ENCODE measurements around the gene TMEM11.

Gene TMEM11

DNA sequence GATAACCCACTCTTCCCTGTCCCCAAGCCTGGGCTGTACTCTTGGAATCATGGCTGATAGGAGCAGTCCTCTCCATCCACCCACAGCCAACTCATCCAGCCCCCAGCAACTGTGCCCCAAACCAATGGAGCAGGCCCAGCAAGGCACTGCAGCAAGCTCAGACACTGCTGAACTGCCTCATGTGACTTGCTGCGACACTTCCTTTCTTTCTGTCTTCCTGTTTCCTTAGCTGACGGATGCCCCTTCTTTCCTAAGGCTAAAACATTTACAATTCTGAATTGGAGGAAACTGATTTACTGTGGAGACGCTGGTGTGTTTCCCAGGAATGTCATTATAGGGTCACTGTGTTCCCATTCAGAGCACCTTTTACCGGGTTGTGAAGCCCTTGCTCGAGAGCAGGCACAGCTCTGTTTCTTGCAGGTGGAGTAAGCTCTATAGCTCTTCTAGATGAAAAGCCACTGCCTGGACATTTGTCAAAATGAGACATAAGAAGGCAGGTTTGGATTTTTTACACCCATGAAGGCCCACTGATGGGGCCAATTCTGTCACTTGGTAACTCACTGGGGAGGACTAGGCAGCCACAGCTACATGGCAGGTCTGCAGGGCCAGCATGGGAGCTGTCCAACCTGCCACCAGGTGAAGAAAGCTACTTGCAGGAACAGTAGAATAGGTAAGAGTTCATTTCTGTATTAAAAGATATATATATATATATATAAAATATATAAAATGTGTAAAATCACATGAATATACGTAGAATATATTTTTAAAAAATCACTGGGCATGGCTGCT lies 27.4 kb downstream of the TMEM11 start:
- Mint-ChIP-seq H3K27ac (peak overlapping the region in 1 of 2 donors; percentile 35), H3K9me3 (no peaks in the 10 kb centered on the region), H3K4me3 (no peak overlapping the region), H3K27me3 (no peaks in the 10 kb centered on the region), H3K4me1 (no peaks in the 10 kb centered on the region)
- DNase-seq: no peak
- ATAC-seq: no peak

DNA sequence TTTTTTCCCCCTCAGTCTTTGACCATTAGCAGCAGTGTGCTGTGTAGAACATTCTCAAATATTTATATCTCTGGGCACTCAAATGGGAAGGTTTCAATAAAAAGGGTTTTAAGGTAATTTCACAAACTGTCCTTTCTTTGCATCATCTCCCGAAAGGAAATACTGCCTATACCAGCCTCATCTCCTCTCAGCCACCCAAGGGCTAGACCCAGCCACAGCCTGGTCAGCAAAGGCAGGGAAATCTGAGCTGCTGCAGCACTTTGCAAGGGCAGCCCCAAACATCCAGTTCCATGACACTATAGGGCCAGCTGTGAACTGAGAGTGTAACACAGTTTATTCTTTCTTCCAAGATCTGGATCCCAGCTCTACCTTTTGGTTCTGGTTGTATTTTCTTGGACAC lies 28.9 kb downstream of the TMEM11 start:
- Mint-ChIP-seq H3K9me3 (no peaks in the 10 kb centered on the region), H3K27me3 (no peaks in the 10 kb centered on the region), H3K27ac (no peak overlapping the region), H3K4me1 (no peaks in the 10 kb centered on the region), H3K4me3 (no peak overlapping the region)
- ATAC-seq (no peak), DNase-seq (no peak)

DNA sequence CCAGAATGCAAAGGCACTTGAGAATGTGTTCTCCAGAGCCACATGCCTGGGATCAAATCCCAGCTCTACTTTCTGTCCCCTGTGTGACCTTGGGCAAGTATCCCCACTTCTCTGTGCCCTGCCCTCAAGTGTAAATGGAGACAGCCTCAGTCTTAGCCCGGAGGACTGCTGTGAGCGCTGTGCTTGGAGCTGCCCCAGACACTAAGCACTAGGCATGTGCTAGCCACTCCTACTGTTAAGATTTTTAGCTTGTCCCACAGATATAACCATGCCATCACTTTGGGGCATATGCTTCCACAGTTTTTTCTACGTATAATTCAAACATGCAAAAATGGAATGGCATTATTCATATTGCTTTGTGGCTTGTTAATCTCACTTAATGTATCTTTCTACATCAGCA lies 29.4 kb downstream of the TMEM11 start:
- Mint-ChIP-seq H3K4me1 (no peaks in the 10 kb centered on the region), H3K4me3 (no peak overlapping the region), H3K9me3 (no peaks in the 10 kb centered on the region), H3K27me3 (no peaks in the 10 kb centered on the region), H3K27ac (no peak overlapping the region)
- DNase-seq (no peak), ATAC-seq (no peak)

DNA sequence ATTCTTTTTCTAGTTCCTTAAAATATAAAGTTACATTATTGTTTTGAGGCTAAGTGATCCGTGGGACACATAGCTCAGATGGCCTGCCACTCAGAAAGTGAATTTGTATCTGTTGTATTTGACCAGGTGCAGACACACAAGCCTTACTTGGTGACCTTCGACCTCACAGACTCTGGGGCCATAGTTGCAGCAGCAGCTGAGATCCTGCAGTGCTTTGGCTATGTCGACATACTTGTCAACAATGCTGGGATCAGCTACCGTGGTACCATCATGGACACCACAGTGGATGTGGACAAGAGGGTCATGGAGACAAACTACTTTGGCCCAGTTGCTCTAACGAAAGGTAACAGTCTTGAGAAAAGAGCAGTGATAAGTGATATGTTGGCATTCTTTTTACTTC lies 30.5 kb downstream of the TMEM11 start:
- no peaks in the 10 kb centered on the region for H3K27me3 Mint-ChIP-seq
- no peaks in the 10 kb centered on the region for H3K9me3 Mint-ChIP-seq
- no peaks in the 10 kb centered on the region for H3K4me1 Mint-ChIP-seq
- DNase-seq (no peak), ATAC-seq (no peak)
- peak overlapping the region; percentile 3 to 75 for H3K27ac Mint-ChIP-seq
- no peak overlapping the region for H3K4me3 Mint-ChIP-seq

DNA sequence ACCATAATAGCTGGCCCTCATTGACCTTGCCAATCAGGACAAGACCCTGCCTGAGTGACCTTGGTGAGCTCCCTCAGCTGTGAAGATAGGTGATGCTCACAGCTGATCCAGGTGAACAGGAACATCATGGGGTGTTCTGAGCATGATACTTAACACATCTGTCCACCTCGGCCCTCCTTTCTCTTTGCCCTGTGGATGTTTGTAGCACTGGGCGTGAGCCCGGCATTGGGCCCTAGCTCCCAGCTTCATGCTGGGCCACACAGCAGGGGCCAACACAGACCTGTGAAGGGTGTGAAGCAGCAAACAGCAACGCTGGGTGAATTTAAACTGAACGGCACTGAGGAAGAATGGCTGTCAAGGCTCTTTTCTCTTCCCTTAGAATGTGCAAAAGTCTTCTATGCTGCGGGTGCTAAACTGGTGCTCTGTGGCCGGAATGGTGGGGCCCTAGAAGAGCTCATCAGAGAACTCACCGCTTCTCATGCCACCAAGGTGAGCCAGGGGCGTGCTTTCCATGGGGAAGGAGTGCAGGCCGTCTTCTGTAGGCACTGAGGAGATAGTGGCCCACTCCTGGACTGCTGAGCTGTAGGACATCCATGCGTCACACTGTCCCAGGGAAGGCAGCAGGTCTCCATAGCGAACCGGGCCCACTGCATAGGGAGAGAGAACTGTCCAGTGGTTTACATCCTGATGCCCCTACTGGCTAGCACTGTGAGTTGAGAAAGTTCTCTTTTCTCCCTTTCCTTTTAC lies 35.9 kb downstream of the TMEM11 start:
- Mint-ChIP-seq H3K27me3 (no peaks in the 10 kb centered on the region), H3K9me3 (no peaks in the 10 kb centered on the region), H3K27ac (no peak overlapping the region), H3K4me1 (no peaks in the 10 kb centered on the region), H3K4me3 (no peak overlapping the region)
- no peak for ATAC-seq
- no peak for DNase-seq

DNA sequence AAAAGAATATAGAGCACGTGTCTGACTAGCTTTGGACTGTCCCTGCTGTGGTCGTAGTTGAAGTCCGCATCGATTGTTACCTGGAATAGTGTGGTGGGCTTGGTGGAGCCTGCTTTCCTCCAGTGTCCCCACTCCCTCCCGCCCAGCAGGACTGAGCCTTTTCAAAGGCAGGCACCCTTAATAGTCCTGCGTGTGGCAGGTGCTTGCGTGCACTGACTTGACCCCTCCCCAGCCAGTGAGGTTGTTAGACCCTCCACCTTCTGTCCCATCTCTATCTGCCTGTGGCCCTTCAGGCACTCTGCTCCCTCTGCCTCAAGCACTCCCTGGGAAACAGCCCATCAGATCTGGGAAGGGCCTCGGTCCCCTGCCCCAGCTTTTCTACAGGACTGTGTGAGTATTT lies 36.6 kb downstream of the TMEM11 start:
- peak overlapping the region in 1 of 2 donors; percentile 59 for H3K27ac Mint-ChIP-seq
- DNase-seq: no peak
- H3K9me3 Mint-ChIP-seq: no peaks in the 10 kb centered on the region
- H3K4me1 Mint-ChIP-seq: no peaks in the 10 kb centered on the region
- no peak overlapping the region for H3K4me3 Mint-ChIP-seq
- no peaks in the 10 kb centered on the region for H3K27me3 Mint-ChIP-seq
- ATAC-seq: no peak

DNA sequence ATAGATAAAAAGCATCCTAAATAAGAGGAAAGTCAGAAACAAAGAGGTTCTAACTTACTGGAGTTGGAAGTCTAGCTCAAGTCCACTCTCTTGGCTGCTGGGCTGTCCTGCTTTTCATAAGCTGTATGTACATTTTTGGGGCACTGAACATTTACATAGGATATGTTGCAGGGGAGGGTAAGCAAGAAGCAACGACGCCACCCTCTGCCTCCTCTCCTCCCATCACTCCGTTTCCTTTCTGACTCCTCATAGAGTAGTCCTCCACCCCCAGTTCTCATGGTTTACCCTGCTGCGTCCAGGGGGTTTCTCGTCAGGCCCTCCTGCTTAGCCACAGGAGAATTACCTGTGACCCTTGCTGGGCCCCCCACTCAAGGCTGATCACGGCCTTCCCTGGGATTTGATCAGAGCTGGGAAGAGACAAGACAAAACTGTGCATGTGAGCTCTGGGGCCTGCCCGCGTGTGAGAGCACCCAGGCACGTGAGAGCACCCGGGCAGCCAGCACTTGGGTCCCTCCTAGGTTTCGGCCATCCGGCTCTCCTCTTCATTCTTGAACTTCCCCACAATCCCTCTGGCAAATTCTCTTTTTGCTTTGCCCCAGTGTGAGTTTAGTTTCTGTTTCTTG lies 37.1 kb downstream of the TMEM11 start:
- H3K4me1 Mint-ChIP-seq: peaks cover 3% of the 10 kb centered on the region
- H3K27ac Mint-ChIP-seq: peak overlapping the region in 1 of 2 donors; percentile 59
- no peak overlapping the region for H3K4me3 Mint-ChIP-seq
- no peaks in the 10 kb centered on the region for H3K9me3 Mint-ChIP-seq
- ATAC-seq: no peak
- DNase-seq: no peak
- H3K27me3 Mint-ChIP-seq: no peaks in the 10 kb centered on the region

DNA sequence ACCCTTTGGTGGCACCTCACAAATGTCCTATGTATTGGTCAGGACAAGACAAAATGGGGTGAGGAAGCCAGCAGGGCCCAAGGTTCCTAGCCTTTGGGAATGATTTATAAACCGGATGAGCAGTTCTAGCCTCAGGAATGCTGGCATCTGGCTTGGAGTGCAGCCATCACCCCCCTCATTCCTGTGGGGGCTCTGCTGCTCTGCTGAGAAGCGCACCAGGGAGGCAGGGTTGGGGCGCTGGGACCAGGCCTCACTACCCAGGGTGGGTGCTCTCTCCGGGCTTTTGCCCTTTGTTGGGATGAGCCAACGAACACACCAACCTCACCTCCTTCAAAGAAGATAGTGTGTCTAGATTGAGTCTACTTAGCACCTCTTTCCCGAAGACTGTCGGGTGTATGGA lies 39.2 kb downstream of the TMEM11 start:
- H3K27me3 Mint-ChIP-seq: no peaks in the 10 kb centered on the region
- no peak overlapping the region for H3K4me3 Mint-ChIP-seq
- no peak overlapping the region for H3K27ac Mint-ChIP-seq
- ATAC-seq (no peak), DNase-seq (no peak)
- H3K4me1 Mint-ChIP-seq: peaks cover 23% of the 10 kb centered on the region
- no peaks in the 10 kb centered on the region for H3K9me3 Mint-ChIP-seq

DNA sequence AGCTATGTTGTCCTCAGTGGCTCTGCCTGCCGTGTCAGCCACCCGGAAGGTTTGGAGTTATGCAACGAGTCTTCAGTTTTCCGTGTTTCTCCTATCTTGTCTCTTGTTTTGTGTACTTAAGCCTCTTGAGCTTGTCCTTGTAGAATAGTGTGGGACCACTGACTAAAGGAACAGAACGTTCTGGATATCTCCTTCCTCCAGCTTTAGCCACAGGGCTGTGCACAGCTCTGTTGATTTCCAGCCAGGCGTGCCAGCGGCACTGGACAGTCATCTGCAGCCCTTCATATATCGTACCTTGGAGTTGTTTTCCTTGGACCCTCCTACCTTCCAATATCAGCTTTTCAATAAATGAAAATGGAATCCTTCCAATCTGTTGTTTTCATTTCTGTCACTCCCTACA lies 39.8 kb downstream of the TMEM11 start:
- ATAC-seq (no peak), DNase-seq (no peak)
- peaks cover 23% of the 10 kb centered on the region for H3K4me1 Mint-ChIP-seq
- no peak overlapping the region for H3K4me3 Mint-ChIP-seq
- peak overlapping the region in 1 of 2 donors; percentile 16 for H3K27ac Mint-ChIP-seq
- H3K27me3 Mint-ChIP-seq: no peaks in the 10 kb centered on the region
- no peaks in the 10 kb centered on the region for H3K9me3 Mint-ChIP-seq

DNA sequence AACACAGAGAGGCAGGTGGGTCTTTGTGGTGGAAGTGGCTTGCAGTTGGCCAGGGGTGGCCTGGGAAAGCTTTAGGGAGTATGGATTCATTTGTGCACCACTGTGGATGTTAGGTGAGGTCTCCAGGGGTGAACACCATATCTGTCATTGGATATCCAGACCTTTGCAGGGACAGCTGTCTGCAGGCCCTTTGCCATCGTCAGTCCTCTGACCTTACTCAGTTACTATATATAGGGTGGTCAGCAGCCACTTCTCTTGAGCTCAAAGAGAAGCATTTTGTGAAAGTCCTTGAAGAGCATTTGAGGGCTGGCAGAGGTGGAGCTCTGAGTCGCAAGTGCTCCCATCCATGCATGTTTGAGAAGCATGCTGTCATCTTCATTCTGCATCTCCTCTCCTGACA lies 40.4 kb downstream of the TMEM11 start:
- no peaks in the 10 kb centered on the region for H3K27me3 Mint-ChIP-seq
- no peak overlapping the region for H3K4me3 Mint-ChIP-seq
- DNase-seq (no peak), ATAC-seq (no peak)
- H3K9me3 Mint-ChIP-seq: no peaks in the 10 kb centered on the region
- H3K27ac Mint-ChIP-seq: no peak overlapping the region
- peaks cover 23% of the 10 kb centered on the region for H3K4me1 Mint-ChIP-seq

DNA sequence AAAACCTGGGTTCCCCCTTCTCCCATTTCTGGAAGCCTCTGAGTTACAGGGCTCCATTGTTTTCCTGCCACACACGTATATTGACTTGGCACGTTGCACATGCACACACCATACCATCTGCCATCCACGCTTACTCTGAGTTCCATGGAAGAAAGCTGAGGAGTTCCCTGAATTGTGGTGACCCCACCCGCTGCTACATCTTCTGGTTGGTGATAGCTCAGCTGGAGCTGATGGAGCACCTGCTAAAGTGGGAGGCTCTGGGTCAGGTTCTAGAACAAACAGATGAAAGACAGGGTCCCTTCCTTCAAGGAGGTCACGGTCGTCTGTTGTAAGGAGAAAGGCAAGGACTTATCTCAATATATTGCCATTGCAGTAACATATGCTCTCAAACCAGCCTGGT lies 41.1 kb downstream of the TMEM11 start:
- no peaks in the 10 kb centered on the region for H3K9me3 Mint-ChIP-seq
- ATAC-seq (no peak), DNase-seq (no peak)
- H3K4me1 Mint-ChIP-seq: peaks cover 23% of the 10 kb centered on the region
- H3K4me3 Mint-ChIP-seq: no peak overlapping the region
- H3K27ac Mint-ChIP-seq: no peak overlapping the region
- no peaks in the 10 kb centered on the region for H3K27me3 Mint-ChIP-seq

DNA sequence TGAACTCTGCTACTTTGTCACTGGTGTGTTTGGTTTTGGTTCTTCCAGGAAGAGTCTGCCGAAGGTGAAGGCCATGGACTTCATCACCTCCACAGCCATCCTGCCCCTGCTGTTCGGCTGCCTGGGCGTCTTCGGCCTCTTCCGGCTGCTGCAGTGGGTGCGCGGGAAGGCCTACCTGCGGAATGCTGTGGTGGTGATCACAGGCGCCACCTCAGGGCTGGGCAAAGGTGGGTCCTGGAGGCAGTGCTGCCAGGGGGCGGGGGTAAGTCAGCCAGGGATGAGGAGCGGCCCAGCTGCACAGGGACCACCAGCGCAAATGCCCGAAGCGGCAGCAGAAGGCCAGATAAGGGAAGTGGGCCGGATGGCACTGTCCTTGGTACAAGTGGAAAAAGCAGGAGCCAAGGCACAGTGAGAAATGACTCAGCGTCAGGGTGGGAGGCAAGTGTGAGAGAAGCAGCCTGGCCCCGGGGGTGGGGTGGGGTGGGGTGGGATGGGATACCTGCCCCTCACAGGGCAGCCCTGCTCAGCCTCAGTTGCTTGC lies 41.9 kb downstream of the TMEM11 start:
- no peaks in the 10 kb centered on the region for H3K9me3 Mint-ChIP-seq
- H3K27me3 Mint-ChIP-seq: no peaks in the 10 kb centered on the region
- ATAC-seq (no peak), DNase-seq (no peak)
- peaks cover 29% of the 10 kb centered on the region for H3K4me1 Mint-ChIP-seq
- peak overlapping the region in 1 of 2 donors; percentile 66 for H3K27ac Mint-ChIP-seq
- H3K4me3 Mint-ChIP-seq: no peak overlapping the region

DNA sequence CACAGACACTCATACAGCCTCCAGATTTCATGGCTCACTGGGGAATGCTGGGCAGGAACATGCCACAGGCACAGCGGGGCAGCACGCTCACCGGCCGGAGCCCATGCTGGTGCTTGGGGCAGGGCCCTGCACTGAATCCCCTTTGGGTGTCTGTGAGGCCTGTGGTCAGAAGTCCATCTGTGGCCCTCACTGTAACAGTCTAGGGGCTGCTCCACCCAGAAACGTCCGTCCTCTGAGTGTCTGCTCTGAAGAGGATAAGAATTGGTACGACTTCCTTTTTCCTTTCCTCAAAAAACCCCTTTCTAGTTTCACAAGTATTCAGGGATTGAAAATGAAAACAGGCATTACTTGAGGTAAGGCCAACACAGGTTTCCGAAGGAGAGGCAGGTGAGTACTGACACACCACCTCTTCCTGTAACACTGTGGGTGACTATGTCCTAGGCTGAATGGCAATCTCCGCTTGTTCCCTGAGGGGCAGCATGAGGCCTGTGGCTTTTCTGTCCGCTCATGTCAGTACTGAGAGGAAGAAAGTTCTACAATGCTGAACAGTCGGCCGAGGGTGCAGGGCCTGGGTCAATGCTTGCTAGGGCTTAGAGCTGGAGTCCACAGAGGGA lies 42.5 kb downstream of the TMEM11 start:
- Mint-ChIP-seq H3K27me3 (no peaks in the 10 kb centered on the region), H3K9me3 (no peaks in the 10 kb centered on the region), H3K4me3 (peak overlapping the region; percentile 9 to 18), H3K27ac (peak overlapping the region; percentile 66 to 96), H3K4me1 (peaks cover 35% of the 10 kb centered on the region)
- DNase-seq (no peak), ATAC-seq (peak; percentile 72)

DNA sequence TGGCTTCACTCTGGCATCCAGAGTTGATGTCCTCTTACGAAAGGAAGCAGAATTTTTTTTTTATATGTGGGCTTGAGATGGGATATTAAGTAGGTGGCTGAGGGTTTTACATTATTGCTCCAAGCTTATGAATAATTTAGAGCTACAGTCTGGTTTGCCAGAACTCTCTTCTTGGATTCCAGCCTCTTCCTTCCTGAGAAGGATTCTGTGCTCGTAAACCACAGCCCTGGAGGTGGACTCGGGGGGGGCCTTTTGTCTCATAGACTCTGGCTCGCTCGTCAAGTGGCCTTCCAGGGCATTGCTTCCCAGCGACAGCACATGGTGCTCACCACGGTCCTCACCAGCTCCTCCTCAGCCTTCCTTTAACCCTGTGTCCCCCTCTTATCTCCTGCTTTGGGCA lies 43.2 kb downstream of the TMEM11 start:
- H3K4me3 Mint-ChIP-seq: peak overlapping the region; percentile 9 to 18
- no peaks in the 10 kb centered on the region for H3K9me3 Mint-ChIP-seq
- H3K27ac Mint-ChIP-seq: peak overlapping the region; percentile 49 to 96
- no peaks in the 10 kb centered on the region for H3K27me3 Mint-ChIP-seq
- peaks cover 35% of the 10 kb centered on the region for H3K4me1 Mint-ChIP-seq
- no peak for ATAC-seq
- no peak for DNase-seq

DNA sequence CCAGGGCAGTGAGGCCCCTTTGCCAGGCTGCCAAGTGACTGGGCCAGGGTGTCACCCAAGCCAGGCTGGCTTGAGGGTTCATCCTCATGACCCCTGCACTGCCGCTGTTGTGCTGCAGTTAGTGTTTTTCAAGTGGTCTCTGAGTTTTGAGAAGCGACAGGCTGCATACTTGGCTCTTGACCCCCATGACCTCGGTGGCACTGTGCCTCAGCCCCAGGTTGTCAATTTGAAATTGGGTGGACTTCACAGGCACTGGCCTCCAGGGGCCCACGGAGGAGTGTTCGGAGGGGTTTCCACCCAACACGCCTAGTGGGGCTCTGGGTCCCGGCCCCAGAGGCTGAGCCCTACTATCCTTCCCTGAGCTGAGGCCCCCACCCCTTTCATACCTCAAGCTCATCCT lies 44.5 kb downstream of the TMEM11 start:
- H3K4me1 Mint-ChIP-seq: peaks cover 35% of the 10 kb centered on the region
- H3K27me3 Mint-ChIP-seq: no peaks in the 10 kb centered on the region
- ATAC-seq: no peak
- no peak overlapping the region for H3K4me3 Mint-ChIP-seq
- no peak overlapping the region for H3K27ac Mint-ChIP-seq
- no peak for DNase-seq
- no peaks in the 10 kb centered on the region for H3K9me3 Mint-ChIP-seq

DNA sequence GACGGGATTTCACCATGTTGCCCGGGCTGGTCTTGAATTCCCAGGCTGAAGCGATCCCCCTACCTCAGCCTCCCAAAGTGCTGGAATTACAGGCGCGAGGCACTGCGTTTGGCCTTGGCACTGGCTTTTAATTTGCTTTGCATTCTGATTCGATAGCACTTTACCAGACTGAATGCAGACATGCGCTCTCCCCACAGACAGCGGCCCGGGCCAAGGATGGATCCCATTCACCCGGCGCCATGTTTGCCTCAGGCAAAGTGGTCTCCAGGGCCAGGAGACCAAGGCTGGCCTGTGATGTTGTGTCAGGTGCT lies 45.5 kb downstream of the TMEM11 start:
- DNase-seq: no peak
- H3K27me3 Mint-ChIP-seq: no peaks in the 10 kb centered on the region
- H3K4me1 Mint-ChIP-seq: peaks cover 35% of the 10 kb centered on the region
- no peaks in the 10 kb centered on the region for H3K9me3 Mint-ChIP-seq
- no peak overlapping the region for H3K4me3 Mint-ChIP-seq
- H3K27ac Mint-ChIP-seq: no peak overlapping the region
- ATAC-seq: no peak

Data from stimulated activated naive CD8-positive, alpha-beta T cell treated with anti-CD3 and anti-CD28 coated beads, Interleukin-15, amount 100 ng/mL, for 72 hours (primary cell).